GM21367 (cell line): Measurements from ENCODE around the gene NACA.
"Not testable (repeated sequence)": the region's sequence is repeated elsewhere in the genome, so short reads cannot be mapped to it uniquely, and the experiment has no call there.

Experiments used
- ATAC-seq: cut with Tn5 transposase; IDR thresholded peaks from one replicate; pipeline ENCODE4 v1.9.1; 2021; ENCODE audit not compliant: unreplicated experiment

The NACA gene

GRCh38 chr12:56725723-56726102 is 614 bp upstream of the NACA start:
- no peak for ATAC-seq

GRCh38 chr12:56724701-56724971 is 463 bp downstream of the NACA start:
- ATAC-seq, result no peak

- no peak for ATAC-seq
Measured at GRCh38 chr12:56723889-56724700, 1.0 kb downstream of the NACA start.

- no peak for ATAC-seq
Measured at GRCh38 chr12:56723352-56723751, 1.7 kb downstream of the NACA start.

DNA sequence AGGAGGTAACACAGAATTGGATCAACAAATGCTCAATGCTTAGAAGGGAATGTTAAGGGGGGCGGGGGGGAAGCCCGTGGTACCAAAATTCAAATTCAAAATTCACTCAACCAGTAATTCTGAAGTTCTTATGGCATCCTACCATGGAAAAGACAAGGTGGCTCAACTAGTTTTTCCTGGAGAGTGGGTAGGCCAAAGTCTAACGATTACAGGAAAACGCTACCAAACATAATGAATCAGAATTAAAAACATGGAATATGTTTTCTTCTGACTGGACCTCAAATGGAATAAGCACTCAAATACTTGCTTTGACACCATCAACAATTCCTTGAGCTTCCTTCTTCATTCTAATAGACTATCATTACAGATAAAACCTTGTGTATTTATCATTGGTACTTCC is 2.3 kb downstream of the NACA start:
- no peak for ATAC-seq

- ATAC-seq, result no peak
Measured at GRCh38 chr12:56721721-56722120, 3.4 kb downstream of the NACA start.

- no peak for ATAC-seq
Measured at GRCh38 chr12:56721216-56721615, 3.9 kb downstream of the NACA start.

GRCh38 chr12:56720731-56721151 is 4.4 kb downstream of the NACA start:
- no peak for ATAC-seq

DNA sequence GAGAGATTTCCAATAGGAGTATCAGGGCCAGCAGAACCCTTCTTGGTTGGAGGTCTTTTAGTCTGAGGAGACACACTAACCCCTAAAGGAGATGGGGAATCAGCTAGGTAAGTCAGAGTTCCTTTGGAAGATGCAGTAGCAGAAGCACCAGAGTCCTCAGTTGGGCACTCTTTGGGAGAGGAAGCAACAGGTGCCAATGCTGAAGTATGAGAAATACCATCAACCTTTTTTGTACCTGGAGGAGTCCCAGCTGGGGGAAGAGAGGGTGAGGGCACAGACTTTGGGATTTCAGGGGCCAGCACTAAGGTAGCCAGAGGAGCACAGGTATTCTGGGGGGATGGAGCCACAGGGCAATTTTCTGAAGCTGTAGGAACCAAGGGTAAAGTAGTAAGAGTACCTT is 6.0 kb downstream of the NACA start:
- ATAC-seq, result no peak

GRCh38 chr12:56718636-56719035 is 6.5 kb downstream of the NACA start:
- no peak for ATAC-seq

DNA sequence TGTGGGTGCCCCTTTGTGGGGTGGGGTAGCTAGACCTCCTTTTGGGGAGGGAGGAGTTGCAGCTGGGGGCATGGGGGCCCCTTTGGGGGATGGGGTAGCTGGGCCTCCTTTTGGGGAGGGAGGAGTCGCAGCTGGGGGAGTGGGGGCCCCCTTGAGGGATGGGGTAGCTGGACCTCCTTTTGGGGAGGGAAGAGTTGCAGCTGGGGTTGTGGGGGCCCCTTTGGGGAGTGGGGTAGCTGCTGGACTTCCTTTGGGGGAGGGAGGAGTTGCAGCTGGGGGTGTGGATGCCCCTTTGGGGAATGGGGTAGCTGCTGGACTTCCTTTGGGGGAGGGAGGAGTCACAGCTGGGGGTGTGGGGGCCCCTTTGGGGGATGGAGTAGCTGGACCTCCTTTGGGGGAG is 7.0 kb downstream of the NACA start:
- no peak for ATAC-seq

GRCh38 chr12:56716933-56717880 is 7.9 kb downstream of the NACA start:
- no peak for ATAC-seq

GRCh38 chr12:56716458-56716857 is 8.6 kb downstream of the NACA start:
- no peak for ATAC-seq

DNA sequence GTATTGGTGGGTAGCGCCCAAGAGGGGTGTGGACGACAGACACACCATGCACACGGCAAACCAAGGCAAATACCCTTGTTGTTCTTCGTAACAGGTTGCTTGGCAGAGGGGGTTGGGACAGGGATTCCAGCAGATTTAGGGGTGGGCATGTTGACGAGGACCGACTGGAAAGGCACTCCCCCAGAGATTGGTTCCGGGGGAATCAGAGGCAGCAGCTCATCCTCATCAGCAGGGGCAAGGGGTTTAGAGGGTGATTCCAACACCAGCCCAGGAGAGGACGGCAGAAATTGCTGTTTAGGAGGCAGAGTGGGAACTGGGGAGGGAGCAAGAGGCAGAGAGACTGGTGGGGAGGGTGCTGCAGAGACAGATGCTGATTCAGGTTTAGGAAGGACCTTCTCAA is 9.3 kb downstream of the NACA start:
- no peak for ATAC-seq

DNA sequence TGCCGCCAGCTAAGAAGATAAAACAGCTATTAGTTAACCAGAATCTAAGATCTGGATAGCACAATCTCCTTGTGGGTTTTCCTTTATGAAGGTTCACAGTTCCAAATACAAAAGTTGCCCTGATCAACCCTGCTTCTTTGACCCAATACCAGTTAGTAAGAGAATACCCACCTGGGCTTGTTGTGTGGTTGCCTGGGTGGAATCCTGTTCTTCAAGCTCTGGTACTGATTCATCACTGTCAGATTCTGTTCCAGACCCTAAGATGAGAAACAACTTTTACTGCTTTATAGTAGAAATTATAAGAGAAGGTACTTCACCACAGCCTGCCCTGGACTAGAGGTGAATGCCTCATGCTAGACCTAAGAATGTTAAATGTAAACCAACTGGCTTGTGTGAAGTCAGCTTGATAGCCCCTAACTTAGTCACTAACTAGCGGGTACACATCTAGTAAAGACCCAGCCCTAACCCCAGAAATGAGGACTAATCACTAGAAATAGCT is 10.6 kb downstream of the NACA start:
- no peak for ATAC-seq

- ATAC-seq, result no peak
Measured at GRCh38 chr12:56713345-56713744, 11.8 kb downstream of the NACA start.

DNA sequence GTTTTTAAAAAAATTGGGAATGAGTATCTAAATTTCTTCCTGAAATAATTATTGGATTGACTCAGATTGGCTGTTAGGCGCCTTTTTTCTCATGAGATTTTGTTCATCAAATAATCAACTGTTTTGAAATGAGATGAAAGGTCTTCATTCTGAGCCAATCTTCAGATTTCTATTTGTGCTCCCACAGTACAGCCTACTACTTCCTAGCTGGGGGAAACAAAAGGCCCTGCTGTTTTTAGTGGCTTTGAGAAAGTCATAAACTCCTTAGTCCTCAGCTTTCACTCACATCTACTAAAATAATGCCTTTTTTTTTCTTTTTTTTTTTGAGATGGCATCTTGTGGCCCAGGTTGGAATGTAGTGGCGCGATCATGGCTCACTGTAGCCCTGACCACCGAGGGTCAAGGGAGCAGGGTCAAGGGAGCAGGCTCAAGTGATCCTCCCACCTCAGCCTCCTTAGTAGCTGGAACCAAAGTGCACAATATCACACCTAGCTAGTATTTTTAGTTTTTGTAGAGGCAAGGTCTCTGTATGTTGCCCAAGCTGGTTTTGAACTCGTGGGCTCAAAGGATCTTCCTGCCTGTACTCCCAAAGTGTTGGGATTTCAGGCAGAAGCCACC is 15.2 kb downstream of the NACA start:
- no peak for ATAC-seq

DNA sequence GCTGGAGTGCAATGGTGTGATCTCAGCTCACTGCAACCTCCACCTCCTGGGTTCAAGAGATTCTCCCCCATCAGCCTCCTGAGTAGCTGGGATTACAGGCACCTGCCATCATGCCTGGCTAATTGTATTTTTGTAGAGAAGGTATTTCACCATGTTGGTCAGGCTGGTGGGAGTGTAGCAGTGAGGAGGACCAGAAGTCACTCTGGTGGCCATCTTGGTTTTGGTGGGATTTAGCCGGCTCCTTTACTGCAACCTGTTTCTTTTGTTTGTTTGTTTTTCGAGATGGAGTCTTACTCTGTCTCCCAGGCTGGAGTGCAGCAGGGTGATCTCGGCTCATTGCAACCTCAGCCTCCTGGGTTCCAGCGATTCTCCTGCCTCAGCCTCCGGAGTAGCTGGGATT is 20.6 kb downstream of the NACA start:
- ATAC-seq, result not testable (repeated sequence)

- no peak for ATAC-seq
Measured at GRCh38 chr12:56699020-56699661, 26.0 kb downstream of the NACA start.

DNA sequence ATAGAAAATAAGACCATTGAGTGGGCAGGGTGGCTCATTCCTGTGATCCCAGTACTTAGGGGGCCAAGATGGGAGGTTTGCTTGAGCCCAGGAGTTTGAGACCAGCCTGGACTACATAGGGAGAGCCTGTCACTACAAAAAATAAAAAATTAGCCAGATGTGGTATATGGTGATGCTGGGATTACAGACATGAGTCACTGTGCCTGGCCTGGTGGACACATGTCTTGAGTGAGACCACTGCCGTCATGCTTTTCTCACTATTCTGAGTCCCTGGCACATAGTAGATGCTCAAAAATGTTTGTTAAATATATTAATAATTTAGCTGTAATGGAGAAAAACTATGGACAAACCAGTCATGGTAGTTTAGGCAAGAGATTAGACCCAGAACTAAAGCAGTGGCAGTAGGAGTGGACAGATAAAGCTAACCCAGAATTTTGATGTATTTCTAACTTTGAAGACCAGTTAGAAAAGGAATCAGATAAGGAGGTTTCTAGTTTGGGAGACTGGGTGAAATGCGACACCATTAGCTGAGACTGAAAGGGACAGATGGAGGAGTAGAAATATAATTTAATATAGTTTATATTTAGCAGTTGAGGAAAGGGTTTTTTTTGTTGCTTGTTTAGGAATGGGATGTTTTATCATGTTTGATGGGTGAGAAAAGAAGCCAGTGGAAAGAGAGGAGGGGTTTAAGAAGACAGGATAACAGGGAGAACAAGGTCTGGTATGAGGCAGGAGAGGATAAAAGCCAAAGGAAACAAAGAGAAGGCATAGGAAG is 29.6 kb downstream of the NACA start:
- ATAC-seq, result no peak
